Activated T-cell treated with anti-CD3 and anti-CD28 coated beads, Interleukin-2, amount 50 U/mL, for 1 hour (primary cell): ENCODE measurements around the gene RBM45.
"Not testable (repeated sequence)": the region's sequence is repeated elsewhere in the genome, so short reads cannot be mapped to it uniquely, and the experiment has no call there.

ENCODE experiments used
- DNase-seq: peaks from one replicate; pipeline ENCODE4 v3.0.0-alpha.2; 2020

Gene RBM45

DNA sequence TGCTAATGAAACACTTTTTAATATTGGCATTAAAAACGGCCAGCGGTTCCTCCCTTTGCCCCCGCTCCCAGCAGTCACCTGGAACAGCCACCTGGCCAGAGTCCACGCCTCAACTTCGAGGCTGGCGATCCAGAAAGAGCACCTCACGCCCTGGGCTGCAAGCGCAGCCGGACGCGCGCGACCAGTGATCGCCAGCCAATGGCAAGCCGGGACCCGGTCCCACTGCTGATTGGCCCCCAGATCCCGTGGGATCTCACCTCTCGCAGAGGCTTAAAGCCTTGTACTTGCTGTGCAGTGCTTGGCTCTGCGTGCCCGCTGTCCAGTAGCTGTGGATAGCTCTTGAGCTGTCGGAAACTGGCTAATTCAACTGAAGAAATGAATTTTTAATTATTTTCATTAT lies 4.1 kb upstream of the RBM45 start:
- DNase-seq: no peak

DNA sequence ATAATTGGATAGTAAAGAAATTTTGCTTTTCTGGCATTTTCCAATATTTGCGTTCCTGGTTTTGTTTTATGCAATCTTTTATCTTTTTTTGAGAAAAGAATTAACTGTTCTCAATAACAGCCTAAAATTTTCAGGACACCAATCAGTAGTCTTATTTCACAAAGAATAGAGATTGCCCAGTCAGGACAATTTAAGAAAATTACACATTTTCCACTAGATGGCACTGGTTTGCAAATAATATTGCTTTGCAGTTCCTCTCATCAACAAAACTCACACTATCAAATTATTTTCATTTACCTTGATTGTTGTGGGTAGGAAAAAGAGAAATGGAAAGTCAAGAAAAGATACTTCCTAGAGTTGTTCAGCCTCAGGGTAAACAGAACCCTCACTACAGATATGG lies 2.4 kb upstream of the RBM45 start:
- DNase-seq: no peak

DNA sequence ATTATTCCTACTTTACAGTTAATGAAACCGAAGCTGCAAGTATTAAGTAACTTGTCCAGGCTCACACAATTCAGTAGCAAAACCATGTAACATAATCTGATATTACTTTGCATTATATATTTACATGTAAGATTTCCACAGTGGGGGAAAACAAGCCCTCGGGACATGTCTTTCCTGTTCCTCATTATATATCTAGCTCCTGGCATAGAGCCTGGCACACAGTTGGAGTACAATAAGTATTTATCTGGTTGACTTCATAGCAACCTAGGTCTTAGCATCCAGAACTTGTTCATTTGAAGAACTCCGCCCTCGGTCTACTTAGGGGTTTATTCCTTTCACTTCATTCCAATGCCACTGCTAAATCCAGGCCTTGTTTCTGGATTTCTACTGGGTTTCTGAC lies 1.6 kb upstream of the RBM45 start:
- DNase-seq: no peak

DNA sequence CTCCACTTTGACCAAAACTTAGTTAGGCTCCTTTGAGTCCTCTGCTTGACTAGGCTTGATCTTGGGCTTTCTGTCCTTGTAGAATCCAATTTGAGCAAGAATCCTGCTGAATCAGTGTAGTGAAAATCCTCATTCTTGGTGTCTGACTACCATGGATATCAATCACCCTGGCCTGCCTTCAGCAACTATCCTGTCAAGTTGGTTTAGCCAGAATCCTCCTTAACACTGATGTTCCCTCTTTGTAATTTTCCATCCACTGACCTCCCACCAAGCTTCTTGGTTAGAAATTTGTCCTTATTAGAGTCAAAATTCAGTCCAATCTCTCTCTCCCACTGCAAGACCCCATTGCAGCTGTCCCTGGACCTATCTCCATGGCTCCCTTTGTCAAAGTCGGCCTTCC lies 494 bp upstream of the RBM45 start:
- DNase-seq: no peak

DNA sequence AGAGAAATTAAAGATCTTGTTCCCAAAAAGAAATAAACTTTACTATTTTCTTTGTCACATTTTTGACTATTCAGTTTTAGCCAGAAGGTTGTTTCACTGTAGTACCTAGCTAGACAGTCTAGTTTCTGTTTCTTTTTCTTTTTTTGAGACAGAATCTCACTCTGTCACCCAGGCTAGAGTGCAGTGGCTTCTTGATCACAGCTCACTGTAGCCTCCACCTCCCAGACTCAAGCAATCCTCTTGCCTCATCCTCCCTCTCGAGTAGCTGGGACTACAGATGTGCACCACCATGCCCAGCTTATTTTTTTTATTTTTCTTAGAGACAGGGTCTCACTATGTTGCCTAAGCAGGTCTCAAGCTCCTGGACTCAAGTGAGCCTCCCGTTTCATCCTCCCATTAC lies 2.2 kb downstream of the RBM45 start:
- no peak for DNase-seq

DNA sequence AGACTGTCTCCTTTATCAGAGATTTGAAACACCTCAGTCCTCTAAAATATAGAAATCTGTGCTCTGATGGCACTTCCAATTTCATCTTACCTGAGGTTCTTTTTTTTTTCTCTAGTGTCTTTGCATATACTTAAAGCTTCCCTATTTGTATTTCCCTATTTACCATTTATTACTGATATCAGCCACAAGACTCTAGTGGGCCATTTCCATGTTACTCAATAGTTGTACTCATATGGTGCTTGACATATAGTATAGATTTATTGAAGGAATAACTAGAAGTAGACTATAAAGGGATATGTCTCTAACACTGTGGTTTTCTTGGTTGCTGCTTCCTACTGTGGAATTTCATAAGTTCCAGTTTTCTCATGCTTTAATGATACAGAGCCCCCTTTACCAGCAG lies 3.0 kb downstream of the RBM45 start:
- DNase-seq: no peak

DNA sequence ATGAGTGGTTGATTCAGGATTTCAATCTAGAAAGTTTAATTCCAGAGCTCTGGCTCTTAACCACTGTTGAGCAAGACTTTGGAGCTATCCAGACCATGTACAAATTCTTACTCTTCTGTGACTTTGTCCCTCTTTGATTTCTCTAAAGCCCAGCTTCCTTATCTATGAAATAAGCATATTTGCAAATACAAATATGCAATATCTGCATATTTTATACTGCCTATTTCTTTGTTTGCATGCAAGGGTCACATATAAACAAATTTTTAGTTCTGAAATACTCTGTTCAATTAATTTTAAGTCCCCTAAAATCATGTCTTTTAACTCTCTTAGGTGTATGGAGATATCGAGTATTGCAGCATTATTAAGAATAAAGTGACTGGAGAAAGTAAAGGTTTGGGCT lies 5.5 kb downstream of the RBM45 start:
- DNase-seq: no peak

DNA sequence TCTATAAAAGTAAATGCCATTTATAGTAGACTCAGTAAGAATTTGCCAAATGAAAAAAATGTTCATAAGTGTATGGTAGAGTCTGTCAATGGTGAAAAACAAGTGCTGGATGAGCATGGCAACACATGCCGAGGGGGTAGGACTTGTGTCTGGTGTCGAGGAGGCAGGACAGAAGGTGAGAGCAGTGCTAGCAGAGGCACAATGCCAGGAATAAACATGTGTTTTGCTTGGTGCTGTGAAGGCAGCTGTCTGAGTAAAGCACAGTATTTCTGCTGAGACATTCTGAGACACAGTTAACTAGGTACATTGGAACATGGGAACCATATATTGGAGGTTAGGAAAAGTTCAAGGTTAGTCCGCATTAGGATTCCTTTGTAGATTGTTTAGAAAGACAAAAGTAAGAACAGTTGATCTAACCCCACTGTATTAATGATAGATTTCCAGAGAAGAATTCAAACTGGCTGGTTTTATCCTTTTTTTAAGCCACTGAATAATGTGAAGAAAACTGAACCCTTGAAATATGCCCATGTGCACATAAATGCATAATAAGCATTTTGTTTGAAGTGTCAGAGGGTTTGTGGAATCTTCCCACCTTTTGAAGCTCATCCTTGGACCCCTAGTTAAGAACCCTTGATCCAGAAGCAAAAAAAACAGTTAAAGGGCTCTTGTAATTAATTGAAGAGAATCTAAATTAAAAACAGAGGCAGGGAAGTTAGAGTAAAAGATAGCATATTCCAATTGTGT lies 7.1 kb downstream of the RBM45 start:
- no peak for DNase-seq

DNA sequence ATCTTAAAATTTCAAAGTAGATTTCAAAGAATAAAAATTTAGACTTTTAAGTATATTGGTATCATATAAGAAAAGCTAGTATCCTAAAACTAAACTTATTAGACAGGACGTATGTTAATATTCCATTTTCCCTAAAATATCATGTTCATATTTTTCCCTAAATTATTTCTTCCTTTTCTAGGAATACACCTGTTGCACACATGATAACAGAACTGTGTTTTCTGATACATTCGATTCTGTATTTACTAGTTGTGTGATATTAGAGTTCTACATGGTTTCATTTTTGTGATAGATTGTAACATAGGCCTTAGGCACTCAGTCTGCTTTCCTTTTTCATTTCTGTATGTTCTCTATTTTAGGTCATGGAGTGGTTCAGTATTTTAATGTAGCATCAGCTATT lies 10.9 kb downstream of the RBM45 start:
- no peak for DNase-seq

DNA sequence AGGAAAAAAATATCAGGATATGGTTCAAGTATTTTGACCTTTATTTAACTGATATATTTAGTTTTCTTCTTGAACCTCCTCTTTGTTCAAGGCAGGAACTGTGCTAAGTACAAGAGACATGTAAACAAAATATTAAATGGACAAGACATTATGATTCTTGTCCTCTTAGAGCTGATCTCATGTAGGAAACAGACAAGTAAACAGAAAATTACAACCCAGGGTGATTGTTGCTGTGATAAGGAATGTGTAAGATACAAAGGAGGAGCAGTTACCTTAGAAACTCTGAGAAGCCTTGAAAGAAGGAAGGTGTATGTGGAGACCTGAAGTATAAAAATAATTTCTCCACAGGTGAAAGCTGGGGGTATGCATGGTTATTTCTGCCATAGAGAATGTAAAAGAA lies 12.9 kb downstream of the RBM45 start:
- no peak for DNase-seq

DNA sequence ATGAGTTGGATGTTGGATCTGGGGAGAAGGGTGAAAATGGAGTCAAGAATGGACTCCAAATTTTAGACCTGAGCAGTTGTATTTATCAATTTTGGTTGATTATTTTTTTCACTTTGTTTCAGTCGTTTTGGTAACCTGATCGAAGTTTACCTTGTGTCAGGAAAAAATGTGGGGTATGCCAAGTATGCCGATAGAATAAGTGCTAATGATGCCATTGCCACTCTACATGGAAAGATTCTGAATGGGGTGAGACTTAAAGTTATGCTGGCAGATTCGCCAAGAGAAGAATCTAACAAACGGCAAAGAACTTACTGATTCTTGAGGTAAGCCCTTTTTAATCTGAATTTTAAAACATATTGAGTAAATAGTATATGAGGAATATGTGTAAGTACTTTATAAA lies 13.6 kb downstream of the RBM45 start:
- DNase-seq: no peak

DNA sequence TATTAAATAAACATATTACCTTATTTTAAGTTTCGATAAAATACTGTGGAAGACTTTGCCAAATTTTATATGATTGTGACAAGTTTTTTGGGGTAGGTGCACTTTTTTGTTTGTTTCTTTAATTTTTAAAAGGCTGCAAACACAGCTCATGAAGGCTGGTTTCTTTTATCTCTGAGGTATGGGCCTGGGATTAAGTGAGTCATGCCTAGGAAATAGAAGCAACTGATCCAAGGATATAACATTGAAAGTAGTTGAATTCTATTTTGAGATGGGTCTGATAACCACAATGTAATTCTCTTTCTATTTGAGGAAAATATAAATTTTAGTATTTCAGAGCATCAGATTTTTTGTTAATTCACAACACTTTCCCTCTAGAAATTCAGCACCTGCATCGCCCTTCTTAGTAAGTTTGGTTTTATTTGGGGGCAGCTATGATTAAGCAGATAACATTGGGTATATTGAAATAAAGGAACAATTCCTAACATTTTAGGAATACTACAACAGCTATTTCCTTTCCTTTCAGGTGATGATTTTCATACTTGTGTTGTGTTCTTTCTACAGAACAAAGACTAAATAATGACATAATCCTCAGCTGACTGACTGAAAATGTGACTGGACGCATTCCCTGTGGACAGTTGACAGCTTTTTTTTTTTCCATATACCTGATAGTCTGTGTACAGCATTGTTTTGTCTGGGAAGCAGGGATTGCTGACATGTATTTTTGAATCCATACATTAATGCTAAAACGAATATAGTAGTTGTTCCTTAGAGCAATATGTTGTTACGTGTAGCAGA lies 16.8 kb downstream of the RBM45 start:
- DNase-seq: no peak

DNA sequence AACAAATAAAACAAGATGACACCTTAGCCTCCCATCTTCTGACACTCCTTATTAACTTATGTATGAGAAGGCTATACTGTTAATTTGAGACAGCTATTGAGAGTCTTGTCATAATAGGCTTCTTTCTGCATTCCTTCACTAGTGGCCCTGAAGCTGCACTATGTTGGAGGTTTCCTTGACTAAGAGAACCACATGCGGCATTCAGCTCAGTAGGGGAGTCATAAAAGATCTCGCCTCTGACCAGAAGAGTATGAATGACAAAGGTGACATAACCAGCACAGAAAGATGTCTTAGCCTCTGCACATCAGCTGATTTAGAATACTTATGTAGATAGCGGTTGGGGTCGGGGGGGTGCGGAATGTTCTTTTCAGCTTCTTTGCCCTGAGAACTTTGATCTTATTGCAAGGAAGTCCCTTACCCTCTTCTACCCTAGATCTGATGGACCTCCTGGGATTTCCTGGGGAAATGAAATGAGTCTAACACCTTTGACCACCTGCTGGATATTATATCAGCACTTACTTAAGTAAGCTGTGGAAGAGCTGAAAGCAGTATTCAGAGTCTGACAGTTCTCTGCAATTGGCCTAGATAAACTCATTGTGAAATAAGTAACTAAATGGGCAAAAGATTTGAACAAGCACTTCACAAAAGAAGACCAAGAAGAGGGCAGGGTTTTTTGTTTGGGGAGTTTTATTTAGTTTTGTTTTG lies 24.2 kb downstream of the RBM45 start:
- DNase-seq: no peak

DNA sequence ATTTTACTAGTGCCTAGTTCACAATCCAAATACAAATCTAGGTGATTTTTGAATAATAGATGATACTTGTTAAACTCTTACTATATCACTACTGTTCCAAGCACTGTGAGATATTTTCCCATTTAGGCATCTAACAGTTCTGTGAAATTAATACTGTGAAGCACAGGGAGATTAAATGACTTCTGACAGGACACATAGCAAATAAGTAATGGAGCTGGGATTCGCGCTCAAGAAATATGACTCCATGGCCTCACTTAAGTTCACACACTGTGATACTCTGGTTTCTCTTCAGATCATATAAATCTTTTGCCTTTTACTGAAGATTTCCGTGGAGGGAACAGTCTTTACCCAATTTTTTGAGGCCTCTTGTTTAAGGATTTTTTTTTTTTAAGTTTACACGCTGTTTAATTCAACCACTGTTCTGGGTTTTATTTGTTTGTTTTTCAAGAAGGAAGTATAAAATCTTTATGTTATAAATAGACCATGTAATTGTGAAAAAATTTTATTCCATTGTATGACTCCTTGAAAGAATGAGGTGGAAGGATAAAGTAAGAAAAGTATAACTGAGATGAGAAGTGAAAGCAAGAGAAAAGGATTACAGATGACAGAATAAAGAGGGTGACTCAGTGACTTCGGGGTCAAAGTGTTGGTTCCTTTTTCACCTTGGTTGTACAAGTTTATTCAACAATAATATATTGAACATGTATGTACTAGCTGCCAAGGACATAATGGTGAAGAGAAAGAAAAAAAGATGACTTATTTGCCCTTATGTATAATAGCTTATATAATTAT lies 30.2 kb downstream of the RBM45 start:
- no peak for DNase-seq

DNA sequence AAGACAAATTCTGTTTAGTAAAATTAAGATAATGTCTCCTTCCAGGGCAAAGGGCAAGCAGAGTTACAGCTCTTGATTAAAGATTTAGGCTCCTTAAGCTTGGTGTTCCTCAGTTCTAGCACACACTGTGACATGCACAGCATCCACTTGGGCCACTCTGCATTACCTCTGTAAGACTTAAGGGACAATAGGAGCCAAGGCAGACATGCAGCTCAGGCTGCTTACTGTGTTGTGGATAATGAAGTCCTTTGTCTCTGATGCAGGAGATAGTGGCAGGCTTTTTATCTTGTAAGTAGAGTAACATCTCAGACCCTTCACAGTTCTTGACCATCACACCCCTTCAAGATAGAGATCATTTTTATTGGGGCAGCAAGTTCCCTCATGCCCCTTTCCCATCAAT lies 31.2 kb downstream of the RBM45 start:
- no peak for DNase-seq

DNA sequence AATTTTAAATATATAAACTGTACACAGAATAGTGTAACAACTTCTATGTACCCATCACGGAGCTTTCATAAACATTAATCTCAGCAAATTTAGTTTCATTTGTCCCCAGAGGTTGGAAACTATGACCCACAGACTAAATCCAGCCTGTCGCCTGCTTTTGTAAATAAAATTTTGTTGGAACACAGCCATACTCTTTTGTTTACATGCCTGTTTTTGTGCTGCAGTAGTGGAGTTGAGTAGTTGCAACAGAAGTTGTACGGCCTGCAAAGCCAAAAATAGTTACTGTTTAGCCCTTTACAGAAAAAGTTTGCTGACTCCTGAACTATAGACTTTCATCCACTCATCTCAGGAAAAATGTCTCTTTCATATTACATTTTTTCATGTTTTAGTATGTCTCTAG lies 39.8 kb downstream of the RBM45 start:
- DNase-seq: no peak

DNA sequence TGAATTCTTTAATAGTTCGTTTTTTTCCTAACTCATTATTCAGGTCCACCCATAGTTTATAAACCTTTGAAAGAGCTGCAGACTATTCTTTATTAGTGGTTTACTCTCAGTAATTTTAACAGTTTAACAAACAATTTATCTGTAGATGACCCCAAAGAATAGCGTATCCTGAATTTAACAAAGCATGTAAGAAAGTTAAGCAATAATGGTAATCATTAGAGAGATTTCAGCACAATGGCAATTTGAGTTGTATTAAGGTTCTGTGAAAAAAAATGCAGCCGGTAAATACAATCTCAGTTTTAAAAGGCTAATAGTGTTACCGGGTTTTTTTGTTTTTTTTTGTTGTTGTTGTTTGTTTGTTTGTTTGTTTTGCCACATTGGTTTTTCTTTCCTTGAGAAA lies 40.3 kb downstream of the RBM45 start:
- no peak for DNase-seq

DNA sequence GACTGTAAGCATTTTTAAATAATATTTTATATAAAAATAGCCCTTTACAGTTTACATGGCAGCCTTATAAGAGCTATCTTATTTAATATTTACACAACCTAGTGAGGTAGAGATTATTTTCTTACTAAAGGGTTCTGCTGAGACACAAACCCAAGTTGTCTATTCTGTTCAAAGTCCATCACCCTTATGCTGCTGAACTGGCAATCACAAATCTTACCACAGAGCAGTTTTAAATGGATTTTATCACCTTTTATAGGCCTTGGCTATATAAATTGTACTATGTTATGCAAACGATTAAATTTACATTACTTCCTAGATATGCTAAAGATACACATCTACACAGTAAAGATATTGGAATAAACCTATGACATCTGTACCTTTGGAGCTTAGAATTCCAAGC lies 40.7 kb downstream of the RBM45 start:
- DNase-seq: no peak

DNA sequence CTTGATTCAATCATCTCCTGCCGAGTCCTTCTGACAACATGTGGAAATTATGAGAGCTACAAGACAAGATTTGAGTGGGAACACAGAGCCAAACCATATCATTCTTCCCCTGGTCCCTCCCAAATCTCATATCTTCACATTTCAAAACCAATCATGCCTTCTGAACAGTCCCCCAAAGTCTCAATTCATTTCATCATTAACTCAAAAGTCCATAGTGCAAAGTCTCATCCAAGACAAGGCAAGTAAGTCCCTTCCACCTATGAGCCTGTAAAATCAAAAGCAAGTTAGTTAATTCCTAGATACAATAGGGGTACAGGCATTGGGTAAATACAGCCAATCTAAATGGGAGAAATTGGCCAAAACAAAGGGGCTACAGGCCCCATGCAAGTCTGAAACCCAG lies 41.6 kb downstream of the RBM45 start:
- not testable (repeated sequence) for DNase-seq

DNA sequence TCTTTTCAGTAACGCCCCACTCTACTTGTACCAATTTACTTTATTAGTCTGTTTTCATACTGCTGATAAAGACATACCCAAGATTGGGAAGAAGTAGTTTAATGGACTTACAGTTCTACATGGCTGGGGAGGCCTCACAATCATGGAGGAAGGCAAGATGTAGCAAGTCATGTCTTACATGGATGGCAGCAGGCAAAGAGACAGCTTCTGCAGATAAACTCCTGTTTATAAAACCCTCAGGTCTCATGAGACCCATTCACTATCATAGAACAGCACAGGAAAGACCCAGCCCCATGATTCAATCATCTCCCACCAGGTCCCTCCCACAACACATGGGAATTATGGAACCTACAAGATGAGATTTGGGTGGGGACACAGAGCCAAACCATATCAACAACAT lies 43.3 kb downstream of the RBM45 start:
- no peak for DNase-seq

DNA sequence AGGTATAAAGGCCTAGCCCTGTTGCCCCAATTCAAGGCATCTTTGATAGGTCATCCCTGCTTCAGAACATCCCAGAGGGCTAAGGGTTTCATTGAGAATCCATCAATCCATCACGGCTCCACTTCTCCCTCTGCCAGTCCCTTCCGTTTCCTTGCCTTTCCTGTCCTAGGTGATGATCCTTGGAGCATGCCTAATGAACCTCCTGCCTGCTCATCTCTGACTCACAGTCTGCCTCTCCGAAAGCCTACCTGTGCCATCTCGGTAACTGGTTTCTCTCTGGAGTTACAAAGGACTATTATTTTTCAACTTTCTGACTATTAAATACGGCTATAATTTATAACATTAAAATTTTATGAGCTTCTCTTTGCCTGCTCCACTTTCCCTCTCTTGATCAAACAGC lies 45.3 kb downstream of the RBM45 start:
- no peak for DNase-seq

DNA sequence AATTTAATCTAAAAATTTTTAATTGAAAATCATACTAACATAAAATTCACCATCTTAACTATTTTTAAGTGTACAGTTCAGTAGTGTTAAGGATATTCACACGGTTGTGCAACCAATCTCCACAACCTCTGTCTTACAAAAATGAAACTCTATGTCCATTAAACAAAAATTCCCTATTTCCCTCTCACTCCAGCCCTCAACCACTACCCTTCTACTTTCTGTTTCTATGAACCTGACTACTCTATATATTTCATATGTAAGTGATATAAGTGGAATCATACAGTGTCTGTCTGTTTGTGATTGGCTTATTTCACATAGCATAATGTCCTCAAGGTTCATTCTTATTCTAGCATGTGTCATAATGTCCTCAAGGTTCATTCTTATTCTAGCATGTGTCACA lies 47.7 kb downstream of the RBM45 start:
- no peak for DNase-seq

DNA sequence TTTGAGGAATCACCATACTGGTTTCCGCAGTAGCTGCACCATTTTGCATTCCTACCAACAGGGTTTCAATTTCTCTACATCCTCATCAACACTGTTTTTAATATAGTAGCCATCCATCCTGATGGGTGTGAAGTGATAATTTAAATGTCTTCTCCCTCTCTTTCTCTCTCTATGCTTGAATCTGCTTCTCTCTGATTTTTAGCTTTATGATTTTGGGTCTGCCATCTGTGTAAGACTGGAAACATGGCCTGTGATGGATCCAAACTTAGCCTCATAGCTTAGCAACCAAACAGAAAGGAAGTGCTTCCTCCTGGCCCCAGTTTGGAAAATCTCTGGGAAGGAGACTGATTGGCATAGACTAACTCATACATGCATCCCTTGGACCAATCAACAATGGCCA lies 48.4 kb downstream of the RBM45 start:
- DNase-seq: no peak
